GM21526 (cell line): ENCODE data around the gene RPH3AL.
"Not testable (repeated sequence)": the region's sequence is repeated elsewhere in the genome, so short reads cannot be mapped to it uniquely, and the experiment has no call there.

Experiments
- ATAC-seq: cut with Tn5 transposase; IDR thresholded peaks from one replicate; pipeline ENCODE4 v1.9.1; 2021; ENCODE audit warnings: moderate library complexity; ENCODE audit not compliant: unreplicated experiment, low FRiP score

Gene RPH3AL

DNA sequence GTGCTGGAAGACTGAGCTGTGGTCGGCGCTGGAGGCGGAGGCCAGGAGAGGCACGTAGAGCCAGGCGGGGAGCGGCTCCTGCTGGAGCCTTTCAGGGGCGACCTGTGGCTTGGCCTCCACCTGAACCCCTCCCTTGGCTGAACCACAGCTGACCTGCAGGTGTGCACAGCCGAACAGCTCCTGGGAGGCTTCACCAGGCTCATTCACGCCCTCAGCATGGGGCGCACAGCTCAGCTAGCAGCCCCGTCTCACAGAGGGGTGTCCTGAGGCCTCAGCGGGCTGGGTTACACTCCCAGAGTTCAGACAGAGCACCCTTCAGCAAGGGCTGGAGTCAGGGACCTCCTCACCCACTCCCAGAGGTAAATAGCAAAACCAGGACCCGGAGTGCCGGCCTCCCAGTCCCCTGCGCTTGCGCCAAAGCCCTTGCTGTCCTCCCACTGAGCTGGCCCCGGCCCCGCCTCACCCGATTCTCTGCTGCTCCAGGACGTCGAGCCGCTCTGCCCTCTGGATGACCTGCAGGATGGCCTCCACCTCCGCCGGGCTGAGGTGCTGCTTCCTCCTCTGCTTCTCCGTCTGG is 31.7 kb downstream of the RPH3AL start:
- no peak for ATAC-seq

DNA sequence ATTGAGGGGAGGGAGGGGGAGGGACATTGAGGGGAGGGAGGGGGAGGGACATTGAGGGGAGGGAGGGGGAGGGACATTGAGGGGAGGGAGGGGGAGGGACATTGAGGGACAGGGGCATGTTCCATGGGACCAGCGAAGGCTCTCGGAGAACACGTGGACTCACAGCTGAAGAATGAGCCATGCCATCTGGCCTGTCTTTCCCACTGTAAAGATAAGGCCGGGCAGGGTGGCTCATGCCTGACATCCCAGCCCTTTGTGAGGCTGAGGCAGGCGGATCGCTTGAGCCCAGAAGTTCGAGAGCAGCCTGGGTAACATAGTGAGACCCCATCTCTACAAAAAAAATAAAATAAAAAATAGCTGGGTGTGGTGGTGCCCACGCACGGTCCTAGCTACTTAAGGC is 32.5 kb downstream of the RPH3AL start:
- ATAC-seq: no peak

DNA sequence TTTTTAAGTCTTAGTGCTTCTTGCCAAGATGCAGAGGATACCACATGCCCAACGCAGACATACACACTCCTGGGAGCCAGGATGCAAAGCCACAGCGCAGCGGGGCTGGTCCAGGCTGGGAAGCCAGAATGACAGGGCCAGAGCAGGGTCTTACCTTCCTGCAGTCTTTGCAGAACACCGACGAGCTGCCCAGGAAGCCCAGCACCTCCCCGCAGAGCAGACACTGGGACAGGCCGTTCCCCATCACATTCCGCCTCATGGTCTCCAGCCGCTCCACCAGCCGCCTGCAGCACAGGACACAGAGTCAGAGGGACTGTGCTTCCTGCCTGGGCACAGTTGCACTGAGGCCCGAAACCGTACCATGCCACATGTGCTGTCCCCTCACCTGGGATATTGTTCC is 33.3 kb downstream of the RPH3AL start:
- no peak for ATAC-seq

DNA sequence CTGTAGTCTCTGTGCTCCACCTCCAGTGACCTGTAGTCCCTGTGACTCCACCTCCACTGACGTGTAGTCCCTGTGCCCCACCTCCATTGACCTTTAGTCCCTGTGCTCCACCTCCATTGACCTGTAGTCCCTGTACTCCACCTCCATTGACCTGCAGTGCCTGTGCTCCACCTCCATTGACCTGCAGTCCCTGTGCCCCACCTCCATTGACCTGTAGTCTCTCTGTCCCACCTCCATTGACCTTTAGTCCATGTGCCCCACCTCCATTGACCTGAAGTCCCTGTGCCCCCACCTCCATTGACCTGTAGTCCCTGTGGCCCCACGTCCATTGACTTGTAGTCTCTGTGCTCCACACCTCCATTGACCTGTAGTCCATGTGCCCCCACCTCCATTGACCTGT is 35.5 kb downstream of the RPH3AL start:
- not testable (repeated sequence) for ATAC-seq

DNA sequence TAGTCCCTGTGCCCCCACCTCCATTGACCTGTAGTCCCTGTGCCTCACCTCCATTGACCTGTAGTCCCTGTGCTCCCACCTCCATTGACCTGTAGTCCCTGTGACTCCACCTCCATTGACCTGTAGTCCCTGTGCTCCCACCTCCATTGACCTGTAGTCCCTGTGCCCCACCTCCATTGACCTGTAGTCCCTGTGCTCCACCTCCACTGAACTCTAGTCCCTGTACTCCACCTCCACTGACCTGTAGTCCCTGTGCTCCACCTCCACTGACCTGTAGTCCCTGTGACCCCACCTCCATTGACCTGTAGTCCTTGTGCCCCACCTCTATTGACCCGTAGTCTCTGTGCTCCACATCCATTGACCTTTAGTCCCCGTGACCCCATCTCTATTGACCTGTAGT is 37.2 kb downstream of the RPH3AL start:
- not testable (repeated sequence) for ATAC-seq

DNA sequence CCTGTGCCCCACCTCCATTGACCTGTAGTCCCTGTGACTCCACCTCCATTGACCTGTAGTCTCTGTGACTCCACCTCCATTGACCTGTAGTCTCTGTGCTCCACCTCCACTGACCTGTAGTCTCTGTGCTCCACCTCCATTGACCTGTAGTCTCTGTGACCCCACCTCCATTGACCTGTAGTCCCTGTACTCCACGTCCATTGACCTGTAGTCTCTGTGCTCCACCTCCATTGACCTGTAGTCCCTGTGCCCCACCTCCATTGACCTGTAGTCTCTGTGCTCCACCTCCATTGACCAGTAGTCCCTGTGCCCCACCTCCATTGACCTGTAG is 38.0 kb downstream of the RPH3AL start:
- ATAC-seq: not testable (repeated sequence)

DNA sequence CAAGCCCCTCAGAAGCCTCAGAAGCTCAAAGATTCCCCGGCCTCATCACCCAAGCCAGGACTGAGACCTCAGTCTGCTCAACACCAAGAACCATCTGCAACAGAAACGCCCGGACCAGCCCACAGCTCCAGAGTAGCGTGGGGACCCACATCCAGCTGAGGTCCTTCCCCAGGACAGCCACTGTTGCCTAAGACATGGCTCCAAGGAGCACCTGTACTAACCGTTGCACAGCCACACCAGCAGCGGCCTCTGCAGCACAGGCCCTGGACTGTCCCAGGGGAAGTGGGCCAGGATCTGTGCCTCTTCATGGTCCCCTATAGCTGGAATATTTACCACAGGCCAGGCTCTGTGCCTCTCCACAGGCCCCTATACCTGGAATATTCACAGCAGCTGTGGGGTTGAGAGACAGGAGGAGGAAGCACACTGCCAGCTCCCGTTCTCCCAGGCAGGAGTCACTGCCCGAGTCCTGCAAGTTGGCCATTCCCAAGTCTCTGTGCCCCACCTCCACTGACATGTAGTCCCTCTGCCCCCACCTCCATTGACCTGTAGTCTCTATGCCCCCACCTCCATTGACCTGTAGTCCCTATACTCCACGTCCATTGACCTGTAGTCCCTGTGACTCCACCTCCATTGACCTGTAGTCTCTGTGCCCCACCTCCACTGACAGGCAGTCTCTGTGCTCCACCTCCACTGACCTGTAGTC is 38.5 kb downstream of the RPH3AL start:
- no peak for ATAC-seq

DNA sequence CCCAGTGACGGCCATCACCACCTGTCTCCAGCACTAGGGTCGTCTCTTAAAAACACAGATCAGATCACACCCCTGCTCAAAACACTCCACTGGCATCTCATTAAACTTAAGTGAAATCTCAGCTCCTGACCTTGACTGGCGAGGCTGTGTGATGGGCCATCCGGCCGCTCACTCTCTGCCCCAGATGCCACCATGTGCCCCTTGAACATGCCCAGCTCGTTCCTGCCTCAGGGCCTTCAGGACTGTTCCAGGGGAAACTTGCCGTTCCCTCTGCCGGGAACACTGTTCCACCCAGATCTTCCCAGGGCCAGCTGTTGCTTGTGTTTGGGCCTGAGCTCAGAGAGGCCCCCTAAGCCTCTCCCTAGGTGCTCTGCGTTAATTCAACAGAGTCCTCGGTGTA is 39.4 kb downstream of the RPH3AL start:
- ATAC-seq: no peak

DNA sequence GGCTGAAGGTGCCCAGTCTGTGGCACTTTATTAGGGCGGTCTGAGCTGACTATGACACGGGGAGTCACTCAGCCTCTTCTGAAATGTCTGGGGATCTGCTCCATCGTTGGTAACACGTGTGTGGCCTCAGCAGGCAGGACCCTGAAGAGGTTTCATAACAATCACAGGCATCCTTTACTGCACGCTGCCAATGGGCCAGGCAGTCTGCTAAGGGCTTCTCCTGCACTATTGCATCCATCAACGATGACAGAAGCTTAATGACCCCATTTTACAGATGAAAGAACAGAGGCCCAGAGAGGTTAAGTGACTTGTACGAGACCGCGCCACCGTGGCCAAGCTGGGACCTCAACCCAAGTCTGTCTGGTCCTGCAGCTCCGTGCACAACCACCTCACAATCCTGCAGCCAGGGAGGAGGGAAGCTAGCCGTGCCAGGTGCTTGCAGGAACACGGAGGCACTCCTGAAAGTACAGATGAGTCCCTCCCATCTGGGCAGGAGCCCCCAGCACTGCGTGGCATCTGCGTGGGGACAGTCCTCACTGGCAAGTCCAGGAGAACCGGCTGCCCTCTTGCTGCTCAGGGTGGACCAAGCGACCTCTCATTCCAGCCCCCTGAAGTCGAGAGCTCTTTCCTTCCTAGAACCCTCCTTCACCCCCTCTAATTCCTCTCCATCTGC is 40.0 kb downstream of the RPH3AL start:
- no peak for ATAC-seq

DNA sequence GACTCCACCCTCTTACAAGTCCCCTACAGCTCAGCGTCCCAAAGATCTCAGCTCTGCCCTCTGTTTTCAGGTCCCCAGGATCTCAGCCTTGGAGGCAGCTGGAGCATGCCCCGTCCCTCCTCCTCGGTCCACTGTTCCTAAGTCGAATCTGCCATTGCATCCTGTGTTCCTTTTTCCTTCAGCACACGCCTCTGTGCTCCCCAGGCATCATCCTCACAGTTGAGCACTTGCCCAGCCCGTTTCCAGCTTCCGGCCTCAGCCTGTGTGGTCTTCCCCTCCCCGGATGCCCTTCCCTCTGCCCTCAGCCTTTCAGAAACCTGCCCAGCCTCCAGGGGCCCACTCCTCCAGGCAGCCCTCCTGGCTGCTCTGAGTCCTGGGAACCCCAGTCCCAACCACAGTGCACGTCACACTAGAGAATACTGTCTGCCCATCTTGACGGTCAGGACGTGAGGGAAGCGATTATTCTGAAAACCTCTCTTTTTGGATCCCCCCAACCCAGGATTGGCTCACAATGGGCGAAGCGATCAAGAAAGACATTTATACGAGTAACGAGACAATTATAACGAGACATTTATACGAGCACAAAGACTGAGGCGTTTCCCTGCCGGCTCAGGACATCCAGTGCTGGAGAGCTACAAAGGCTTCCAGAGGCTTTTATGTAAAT is 41.4 kb downstream of the RPH3AL start:
- ATAC-seq: no peak

DNA sequence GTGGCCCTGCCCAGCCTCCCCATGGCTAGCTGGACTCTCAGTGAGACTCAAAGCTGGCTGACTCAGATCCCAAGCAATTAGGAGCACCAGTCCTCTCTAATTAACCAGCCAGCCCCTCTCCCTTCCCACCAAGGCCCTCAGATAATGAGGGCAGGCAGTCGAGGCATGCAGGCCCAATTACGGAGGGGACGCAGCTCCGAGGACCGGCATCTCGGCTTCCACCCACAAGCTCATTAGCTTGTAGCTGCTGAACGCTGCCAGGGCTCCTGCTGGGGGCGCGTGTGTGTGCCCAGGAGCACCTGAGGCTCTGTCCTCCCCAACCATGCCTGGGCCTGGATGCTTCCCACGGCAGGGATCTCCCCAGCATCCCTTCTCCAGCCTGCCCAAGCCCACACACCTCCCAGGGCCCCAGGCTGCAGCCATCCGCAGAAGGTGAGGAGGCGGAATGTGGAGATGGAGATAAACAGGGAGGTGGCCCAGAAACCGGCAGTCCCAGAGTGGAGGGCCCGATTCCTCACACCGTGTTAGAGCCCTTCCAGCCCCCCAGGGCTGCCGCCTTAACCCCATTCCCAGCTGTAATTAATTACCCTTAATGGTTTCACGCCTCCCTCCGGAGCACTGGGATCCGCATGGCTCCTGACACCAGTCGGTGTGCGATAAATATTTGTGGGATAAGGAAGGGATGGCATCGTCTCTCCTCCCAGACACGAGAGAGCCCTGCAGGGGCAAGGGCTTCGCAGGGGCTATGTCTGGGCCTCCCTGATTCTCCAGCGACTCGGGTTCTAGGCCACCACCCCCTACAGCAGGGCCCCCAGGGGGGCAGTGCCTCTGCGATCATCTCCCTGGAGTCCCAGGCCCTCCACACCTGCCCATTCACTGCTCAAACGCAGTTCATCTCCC is 42.2 kb downstream of the RPH3AL start:
- no peak for ATAC-seq

DNA sequence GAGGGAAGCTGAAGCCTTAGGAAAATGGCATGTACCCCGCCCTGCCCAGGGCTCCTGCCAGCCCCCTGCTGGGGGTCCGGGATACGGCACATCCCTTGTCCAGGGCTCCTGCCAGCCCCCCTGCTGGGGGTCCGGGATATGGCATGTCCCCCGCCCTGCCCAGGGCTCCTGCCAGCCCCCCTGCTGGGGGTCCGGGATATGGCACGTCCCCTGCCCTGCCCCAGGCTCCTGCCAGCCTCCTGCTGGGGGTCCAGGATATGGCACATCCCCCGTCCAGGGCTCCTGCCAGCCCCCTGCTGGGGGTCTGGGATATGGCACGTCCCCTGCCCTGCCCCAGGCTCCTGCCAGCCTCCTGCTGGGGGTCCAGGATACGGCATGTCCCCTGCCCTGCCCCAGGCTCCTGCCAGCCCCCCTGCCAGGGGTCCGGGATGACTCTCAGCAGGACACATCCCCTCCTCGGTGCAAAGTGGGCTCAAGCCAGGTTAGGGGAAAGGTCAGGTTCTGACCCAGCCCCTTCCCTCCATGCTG is 43.2 kb downstream of the RPH3AL start:
- ATAC-seq: no peak

DNA sequence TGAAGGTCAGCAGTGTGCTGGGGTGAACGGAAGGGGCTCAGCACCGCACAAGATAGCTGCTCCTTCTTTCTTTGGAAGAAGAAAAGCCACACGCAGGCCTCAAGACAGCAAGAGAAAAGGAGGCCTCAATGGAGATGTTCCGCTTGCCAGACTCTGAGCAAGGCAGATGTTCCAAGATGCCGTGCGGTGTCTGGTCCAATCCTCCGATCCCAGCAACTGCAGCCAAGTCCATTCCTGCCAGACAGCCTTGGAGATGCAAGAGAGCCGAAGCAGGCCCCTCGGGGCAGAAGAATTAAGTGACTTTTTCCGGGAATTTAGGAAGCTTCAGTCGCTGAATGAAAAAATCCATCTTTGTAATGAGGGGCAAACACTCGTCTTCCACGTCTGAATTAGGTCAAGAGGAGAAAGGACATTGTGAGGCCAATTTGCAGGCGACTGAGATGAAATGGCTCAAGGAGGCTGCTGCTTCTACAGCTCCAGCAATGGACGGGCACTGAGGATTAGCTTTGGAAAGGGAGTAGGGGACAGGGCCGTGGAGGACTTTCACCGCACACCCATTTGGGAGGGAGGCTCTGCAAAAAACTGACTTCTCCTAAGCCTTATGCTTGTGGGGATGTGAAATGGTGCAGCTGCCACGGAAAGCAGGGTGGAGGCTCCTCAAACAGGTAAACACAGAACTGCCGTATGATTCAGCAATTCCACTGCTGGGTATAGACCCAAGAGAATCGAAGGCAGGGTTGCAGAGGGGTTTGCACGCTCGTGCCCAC is 44.7 kb downstream of the RPH3AL start:
- ATAC-seq: no peak

DNA sequence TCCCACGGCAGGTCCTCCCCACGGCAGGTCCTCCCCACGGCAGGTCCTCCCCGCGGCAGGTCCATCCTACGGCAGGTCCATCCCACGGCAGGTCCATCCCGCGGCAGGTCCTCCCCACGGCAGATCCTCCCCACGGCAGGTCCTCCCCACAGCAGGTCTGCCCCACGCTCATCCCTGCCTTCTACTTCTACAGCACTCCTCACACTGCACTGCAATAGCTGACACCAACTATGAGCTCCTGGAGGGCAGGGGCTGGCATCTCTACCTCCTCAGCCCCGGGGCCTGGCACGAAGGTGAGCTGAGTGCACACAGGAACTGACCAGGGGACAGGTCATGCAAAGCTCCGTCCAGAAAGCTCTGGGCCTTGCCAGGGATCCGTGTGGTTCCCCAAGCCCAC is 45.3 kb downstream of the RPH3AL start:
- no peak for ATAC-seq

DNA sequence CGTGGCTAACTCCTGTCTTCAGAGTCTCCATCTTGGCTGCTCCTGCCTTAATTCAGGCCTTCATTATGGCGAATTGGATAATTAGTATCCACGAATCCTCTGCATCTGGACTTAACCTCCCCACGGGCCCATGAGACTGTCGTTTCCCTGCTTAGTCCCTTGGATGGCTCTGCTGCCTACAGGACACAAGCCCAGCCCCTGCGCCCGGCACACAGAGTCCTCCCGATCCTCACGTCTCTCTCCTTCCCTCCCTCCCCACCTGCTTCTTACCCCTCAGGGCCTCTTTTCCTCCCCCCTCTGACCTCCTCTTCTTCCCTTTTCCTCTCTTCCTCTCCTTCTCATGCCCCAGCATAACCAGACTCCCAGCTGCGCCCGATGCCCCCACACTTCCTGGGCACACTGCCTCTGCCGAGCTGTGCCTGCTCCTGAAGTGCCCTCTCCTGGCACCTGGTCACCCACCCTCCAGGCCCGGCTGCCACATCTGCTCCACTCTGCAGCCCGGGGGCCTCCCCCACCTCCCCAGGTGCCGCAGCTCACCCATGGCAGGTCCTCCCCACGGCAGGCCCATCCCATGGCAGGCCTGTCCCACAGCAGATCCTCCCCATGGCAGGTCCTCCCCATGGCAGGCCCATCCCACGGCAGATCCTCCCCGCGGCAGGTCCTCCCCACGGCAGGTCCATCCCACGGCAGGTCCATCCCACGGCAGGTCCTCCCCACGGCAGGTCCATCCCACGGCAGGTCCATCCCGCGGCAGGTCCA is 45.9 kb downstream of the RPH3AL start:
- no peak for ATAC-seq

DNA sequence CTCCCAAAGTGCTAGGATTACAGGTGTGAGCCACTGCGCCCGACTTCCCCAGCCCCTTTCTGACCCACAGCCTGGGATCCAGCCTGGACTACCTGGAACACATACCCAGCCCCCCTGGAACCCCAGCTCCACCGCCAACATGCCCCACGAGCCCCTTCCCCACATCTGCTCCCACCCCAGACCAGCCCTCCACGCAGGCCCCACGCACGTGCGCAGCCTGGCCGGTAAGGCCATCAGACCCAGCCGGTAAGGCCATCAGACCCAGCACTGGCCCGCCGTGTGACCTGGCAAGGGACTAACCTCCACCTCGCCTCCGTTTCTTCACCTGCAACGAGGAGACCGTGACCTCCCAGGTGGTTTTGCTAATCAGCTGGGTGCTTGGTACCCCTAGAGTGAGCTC is 46.5 kb downstream of the RPH3AL start:
- ATAC-seq: no peak

DNA sequence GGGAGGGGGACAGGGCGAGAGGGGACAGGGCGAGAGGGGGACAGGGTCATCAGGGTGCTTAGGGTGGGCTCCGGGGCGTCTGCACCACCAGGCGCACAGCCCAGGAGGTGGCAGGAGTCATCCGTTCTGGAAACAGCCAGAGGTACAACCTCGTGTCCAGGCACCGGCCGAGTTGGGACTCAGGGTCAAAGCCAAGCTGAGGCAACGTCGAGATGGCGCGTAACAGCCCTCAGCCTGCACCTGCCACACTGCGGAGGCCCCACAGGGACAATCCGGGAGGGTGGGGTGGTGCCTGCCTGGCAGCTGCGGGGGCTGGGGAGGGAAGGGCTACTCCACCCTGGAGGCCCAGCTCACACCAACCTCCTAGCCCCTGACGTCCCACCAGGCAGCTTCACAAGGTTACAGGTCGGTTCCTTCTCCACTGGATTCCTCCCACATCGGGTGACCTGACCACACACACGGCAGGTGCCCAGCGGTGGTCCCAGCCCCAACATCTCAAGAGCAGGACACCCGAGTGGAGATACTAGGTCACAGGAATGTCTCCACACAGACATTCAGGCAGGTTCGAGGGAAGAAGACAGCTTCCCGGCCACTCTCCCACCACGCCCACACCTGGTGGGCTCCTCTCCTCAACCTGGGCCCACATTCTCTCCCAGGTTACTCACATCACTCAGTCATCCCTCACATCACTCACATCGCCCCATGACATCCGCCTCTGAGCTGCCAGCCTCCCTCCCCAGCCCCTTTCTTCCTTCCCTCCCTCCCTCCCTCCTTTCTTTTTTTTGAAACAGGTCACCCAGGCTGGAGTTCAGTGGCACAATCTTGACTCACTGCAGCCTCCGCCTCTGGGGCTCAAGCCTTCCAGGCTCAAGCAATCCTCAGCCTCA is 47.3 kb downstream of the RPH3AL start:
- ATAC-seq: no peak

DNA sequence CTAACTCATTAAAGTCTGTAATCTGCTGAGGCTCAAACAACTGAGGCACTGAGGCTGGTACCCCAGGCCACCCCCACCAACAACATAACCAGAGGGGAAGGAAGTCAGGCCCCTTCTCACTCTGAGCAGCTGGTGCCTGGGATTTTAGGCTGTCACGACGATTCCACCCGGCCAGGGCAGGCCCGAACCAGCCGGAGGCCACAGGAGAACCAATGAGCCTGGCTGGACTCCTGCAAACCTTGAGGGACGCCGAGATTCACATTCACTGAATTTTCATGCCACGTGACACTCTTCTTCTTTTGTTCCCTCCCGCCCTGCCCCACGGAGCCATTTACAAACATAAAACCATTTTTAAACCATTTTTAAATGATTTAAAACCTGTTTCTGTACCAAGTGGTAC is 48.1 kb downstream of the RPH3AL start:
- no peak for ATAC-seq
